Breast epithelium (tissue), 4 donors: Measurements from ENCODE around the gene C2orf68. TPM values are rescaled to one million over a fixed set of nuclear protein-coding genes. Genes with fewer than 3 reads are reported as not detected.
"Not testable (repeated sequence)": the region's sequence is repeated elsewhere in the genome, so short reads cannot be mapped to it uniquely, and the experiment has no call there.

Experiments used
- DNase-seq, 2 donors: peaks; one replicate each; pipeline ENCODE4 v3.0.0-alpha.2; 2019; ENCODE audit warnings: low spot score in 2 of 2
- H3K27ac ChIP-seq, 2 donors: fragments of 200-600 bp; sonication (generic) in 1 of 2; one replicate each; pipeline ENCODE4 v1.5.1; 2016 to 2019; ENCODE audit warnings: mild to moderate bottlenecking in 1 of 2
- H3K27me3 ChIP-seq, 2 donors: fragments of 200-600 bp; sonication (generic) in 1 of 2; one replicate each; pipeline versions ENCODE4 v1.5.1 to v1.6.0; 2017 to 2019; ENCODE audit warnings: control low read depth in 1 of 2, mild to moderate bottlenecking in 1 of 2
- H3K36me3 ChIP-seq: fragments of 200-600 bp; one replicate; pipeline ENCODE4 v1.5.1; 2019
- H3K4me1 ChIP-seq, 2 donors: fragments of 200-600 bp; sonication (generic); one replicate each; pipeline ENCODE4 v1.5.1; 2016 to 2019; ENCODE audit warnings: control low read depth in 1 of 2
- H3K4me3 ChIP-seq, 3 donors: fragments of 200-600 bp; sonication (generic); 1 replicate in 2 of 3; 2 replicates in 1 of 3; pipeline ENCODE4 v1.5.1; 2016 to 2019; ENCODE audit warnings: mild to moderate bottlenecking in 3 of 3, moderate library complexity in 2 of 3
- H3K9me3 ChIP-seq, 2 donors: fragments of 200-600 bp; sonication (generic) in 1 of 2; one replicate each; pipeline ENCODE4 v1.5.1; 2016 to 2019; ENCODE audit warnings: control low read depth in 1 of 2
- POLR2A ChIP-seq: fragments of 450-650 bp; IDR thresholded peaks from one replicate; pipeline ENCODE4 v1.6.1; 2016; ENCODE audit warnings: antibody characterized with exemption, mild to moderate bottlenecking, moderate library complexity
- POLR2AphosphoS5 ChIP-seq, 3 donors: sonication (generic); formaldehyde crosslinking; IDR thresholded peaks; one replicate each; pipeline ENCODE4 v1.6.1; 2017; ENCODE audit warnings: antibody characterized with exemption in 3 of 3
- intact Hi-C: fragments of 100-400 bp; cut with DNase I; formaldehyde crosslinking; loops from one replicate; pipeline ENCODE4 v1.15.1; 2023; ENCODE audit warnings: low total_unique reads
- total RNA-seq, 3 donors: library from RNA; depleted of rRNA; stranded (reverse); fragments of >200 nt; gene quantifications; one replicate each; pipeline ENCODE4 v1.1.0, GENCODE V29; 2016
- TF ChIP-seq, protein P1 (sequence below), 3 donors: fragments of 450-650 bp; IDR thresholded peaks; one replicate each; pipeline ENCODE4 v1.5.1; 2016 to 2017; ENCODE audit warnings: antibody characterized with exemption in 3 of 3, mild to moderate bottlenecking in 3 of 3, moderate library complexity in 3 of 3

C2orf68 gene
- total RNA-seq, 3 donors from 2014 or later, result 13.9 to 26.6 (median 16.1) TPM

DNA sequence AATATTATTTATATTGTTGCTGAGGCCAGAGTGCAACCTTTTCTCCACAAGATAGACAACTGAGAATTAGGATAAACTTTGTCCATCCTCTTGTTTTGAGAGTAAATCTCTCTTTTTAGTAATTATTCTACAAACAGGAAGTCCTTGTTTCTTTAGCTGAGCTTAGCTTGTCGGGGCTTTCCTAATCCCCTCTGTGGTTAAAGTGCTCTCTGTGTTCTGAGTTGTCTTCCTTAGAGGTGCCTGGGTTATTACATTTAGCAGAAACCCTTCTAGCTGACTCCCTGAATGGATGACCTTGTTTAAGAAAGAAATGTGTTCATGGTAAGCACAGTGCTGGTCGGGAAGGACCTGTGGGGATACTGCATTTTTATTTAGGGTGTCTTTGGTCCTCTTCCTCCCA, 16.8 kb upstream of the C2orf68 start:
- TF ChIP-seq, protein P1, sequence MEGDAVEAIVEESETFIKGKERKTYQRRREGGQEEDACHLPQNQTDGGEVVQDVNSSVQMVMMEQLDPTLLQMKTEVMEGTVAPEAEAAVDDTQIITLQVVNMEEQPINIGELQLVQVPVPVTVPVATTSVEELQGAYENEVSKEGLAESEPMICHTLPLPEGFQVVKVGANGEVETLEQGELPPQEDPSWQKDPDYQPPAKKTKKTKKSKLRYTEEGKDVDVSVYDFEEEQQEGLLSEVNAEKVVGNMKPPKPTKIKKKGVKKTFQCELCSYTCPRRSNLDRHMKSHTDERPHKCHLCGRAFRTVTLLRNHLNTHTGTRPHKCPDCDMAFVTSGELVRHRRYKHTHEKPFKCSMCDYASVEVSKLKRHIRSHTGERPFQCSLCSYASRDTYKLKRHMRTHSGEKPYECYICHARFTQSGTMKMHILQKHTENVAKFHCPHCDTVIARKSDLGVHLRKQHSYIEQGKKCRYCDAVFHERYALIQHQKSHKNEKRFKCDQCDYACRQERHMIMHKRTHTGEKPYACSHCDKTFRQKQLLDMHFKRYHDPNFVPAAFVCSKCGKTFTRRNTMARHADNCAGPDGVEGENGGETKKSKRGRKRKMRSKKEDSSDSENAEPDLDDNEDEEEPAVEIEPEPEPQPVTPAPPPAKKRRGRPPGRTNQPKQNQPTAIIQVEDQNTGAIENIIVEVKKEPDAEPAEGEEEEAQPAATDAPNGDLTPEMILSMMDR (IDR thresholded peaks at IDR 0.05), result no peak
- TF ChIP-seq POLR2A (no peak), POLR2AphosphoS5 (IDR thresholded peaks at IDR 0.05) (no peak)
- no peak overlapping the region for H3K27ac ChIP-seq
- H3K4me1 ChIP-seq, result no peaks in the 10 kb centered on the region
- DNase-seq, result no peak
- H3K4me3 ChIP-seq, result no peak overlapping the region
- no peaks in the 10 kb centered on the region for H3K27me3 ChIP-seq
- H3K9me3 ChIP-seq, result no peaks in the 10 kb centered on the region
- H3K36me3 ChIP-seq, result no peaks in the 10 kb centered on the region
- intact Hi-C loops, result no loop called here

DNA sequence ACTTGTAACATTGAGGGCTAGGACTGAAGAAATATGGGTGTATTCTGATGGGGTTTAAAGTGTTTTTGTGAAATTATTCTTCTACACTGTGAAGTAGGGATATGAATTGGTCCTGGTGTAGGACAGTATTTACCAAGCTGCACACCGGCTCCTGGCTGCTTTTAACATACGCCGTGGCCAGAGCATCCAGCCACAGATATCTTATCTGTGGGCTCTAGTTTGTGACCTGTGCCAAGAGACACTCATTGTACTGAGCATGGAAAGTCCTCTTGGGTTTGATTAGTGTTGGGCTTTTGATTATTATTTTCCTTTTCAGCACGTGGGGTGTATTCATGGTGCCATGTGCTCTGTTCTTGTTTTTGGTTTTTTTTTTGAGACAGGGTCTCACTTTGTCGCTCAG, 12.1 kb upstream of the C2orf68 start:
- intact Hi-C loops, result no loop called here
- TF ChIP-seq, protein P1 (IDR thresholded peaks at IDR 0.05), result no peak
- TF ChIP-seq POLR2A (no peak), POLR2AphosphoS5 (IDR thresholded peaks at IDR 0.05) (no peak)

DNA sequence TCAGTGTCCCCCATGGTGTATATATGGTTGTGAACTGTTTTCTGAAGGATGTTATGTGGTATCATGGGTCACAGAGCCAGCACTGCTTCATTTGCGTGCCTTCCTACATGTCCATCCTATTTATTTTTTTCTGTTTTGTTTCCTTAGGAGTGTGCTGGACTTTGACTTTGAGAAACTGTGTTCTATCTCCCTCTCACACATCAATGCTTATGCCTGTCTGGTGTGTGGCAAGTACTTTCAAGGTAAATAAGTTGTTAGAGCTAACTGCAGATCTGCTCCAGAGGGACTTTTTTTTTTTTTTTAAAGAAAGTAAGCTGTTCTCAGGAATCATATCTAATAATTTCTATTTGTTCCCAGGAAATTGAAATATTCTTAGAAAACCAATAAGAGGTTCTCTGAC, 9.5 kb upstream of the C2orf68 start:
- TF ChIP-seq, protein P1 (IDR thresholded peaks at IDR 0.05), result no peak
- no peak for TF ChIP-seq POLR2AphosphoS5 (IDR thresholded peaks at IDR 0.05)
- TF ChIP-seq POLR2A, result no peak
- Histone ChIP-seq H3K4me3 (no peak overlapping the region), H3K9me3 (no peaks in the 10 kb centered on the region), H3K36me3 (peaks cover 4% of the 10 kb centered on the region), H3K27ac (no peak overlapping the region), H3K27me3 (no peaks in the 10 kb centered on the region), H3K4me1 (peaks cover 0 to 5% of the 10 kb centered on the region in 2 donors)
- intact Hi-C loops, result no loop called here
- no peak for DNase-seq

More for the DNA sequence above, 12.1 kb upstream of the C2orf68 start:
- no peaks in the 10 kb centered on the region for H3K27me3 ChIP-seq
- H3K4me1 ChIP-seq, result no peaks in the 10 kb centered on the region
- DNase-seq, result no peak
- H3K27ac ChIP-seq, result no peak overlapping the region
- no peaks in the 10 kb centered on the region for H3K9me3 ChIP-seq
- peaks cover 4% of the 10 kb centered on the region for H3K36me3 ChIP-seq
- H3K4me3 ChIP-seq, result no peak overlapping the region

DNA sequence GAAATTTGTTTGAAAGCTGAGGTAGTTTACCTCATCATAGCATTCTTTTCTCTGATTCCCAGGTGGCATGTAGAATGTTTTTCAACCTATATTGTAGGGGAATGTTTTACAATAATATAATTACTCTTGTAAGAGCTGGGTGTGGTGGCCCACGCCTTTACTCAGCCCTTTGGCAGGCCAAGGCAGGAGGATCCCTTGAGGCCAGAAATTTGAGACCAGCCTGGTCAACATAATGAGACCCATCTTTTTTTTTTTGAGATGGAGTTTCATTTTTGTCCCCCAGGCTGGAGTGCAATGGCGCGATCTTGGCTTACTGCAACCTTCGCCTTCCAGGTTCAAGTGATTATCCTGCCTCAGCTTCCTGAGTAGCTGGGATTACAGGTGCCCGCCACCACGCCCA, 7.8 kb upstream of the C2orf68 start:
- no peak overlapping the region for H3K27ac ChIP-seq
- no peaks in the 10 kb centered on the region for H3K9me3 ChIP-seq
- TF ChIP-seq POLR2A, result no peak
- no peak for TF ChIP-seq POLR2AphosphoS5 (IDR thresholded peaks at IDR 0.05)
- TF ChIP-seq, protein P1 (IDR thresholded peaks at IDR 0.05), result no peak
- H3K4me3 ChIP-seq, result no peak overlapping the region
- DNase-seq, result no peak
- H3K4me1 ChIP-seq, result peaks cover 0 to 5% of the 10 kb centered on the region in 2 donors
- no peaks in the 10 kb centered on the region for H3K27me3 ChIP-seq
- intact Hi-C loops, result no loop called here
- H3K36me3 ChIP-seq, result peaks cover 4% of the 10 kb centered on the region

DNA sequence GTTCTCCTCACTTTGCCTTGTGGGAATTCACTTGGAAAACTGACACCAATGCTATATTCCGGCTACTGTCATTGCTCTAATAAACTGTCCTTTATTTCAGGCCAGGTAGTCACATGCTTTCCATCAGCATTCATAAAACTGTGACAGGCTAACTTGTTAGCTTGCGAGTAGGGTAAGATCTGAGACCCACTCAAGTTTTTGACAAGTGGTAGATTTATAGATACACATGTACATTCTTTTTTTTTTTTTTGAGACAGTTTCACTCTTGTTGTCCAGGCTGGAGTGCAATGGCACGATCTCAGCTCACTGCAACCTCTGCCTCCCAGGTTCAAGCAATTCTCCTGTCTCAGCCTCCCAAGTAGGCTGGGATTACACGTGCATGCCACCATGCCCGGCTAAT, 5.9 kb upstream of the C2orf68 start:
- DNase-seq, H3K4me1 ChIP-seq, H3K27ac ChIP-seq, H3K36me3 ChIP-seq, H3K27me3 ChIP-seq, H3K9me3 ChIP-seq, intact Hi-C loops: not testable (repeated sequence)
- H3K4me3 ChIP-seq, result peak overlapping the region in 1 of 3 donors; percentile 92

DNA sequence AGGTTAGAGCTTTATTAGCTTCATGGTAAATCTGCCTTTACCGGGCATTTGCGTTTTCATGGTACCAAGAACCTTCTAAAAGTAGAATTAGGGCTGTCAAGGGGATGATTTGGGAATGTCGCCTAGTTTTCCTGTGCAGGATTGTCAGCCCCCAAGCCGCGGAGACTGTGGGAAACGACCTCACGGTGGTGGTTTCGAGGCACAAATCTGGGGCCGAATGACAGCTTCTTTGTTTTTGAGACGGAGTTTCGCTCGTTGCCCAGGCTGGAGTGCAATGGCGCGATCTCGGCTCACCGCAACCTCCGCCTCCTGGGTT, 3.5 kb upstream of the C2orf68 start:
- peak overlapping the region in 2 of 3 donors; percentile 87 to 92 for H3K4me3 ChIP-seq
- peak overlapping the region; percentile 84 to 86 for H3K27ac ChIP-seq

DNA sequence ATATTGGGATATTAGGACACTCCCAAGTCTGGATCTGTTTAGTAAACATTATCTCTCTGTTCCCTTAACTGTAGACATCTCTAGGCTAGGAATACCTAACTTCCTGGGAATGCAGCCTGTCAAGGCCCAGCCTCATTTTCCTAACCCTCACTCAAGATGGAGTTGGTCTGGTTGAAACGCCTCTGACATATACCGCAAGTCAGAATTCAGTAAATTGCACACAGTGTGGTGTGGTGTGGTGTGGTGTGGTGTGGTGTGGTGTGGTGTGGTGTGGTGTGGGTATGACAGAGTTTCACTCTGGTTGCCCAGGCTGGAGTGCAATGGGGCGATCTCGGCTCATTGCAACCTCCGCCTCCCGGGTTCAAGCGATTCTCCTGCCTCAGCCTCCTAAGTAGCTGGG, 2.9 kb upstream of the C2orf68 start:
- not testable (repeated sequence) for H3K27ac ChIP-seq, H3K27me3 ChIP-seq, H3K4me1 ChIP-seq, H3K4me3 ChIP-seq, DNase-seq, H3K9me3 ChIP-seq, H3K36me3 ChIP-seq
- intact Hi-C loops, result loop anchor here (2.0 kb wide), 1 partner anchor 94 kb away; no protein-coding TSS in a partner anchor

More for the DNA sequence above, 3.5 kb upstream of the C2orf68 start:
- DNase-seq, result no peak
- Histone ChIP-seq H3K36me3 (no peaks in the 10 kb centered on the region), H3K4me1 (peaks cover 0 to 5% of the 10 kb centered on the region in 2 donors), H3K27me3 (no peaks in the 10 kb centered on the region), H3K9me3 (no peaks in the 10 kb centered on the region)
- intact Hi-C loops, result loop anchor here (2.0 kb wide), 1 partner anchor 93 kb away; no protein-coding TSS in a partner anchor
- TF ChIP-seq, protein P1 (IDR thresholded peaks at IDR 0.05), result no peak
- no peak for TF ChIP-seq POLR2AphosphoS5 (IDR thresholded peaks at IDR 0.05)
- no peak for TF ChIP-seq POLR2A
